HG02852 (cell line): ENCODE results near the gene ENTPD7.
"Not testable (repeated sequence)": the region's sequence is repeated elsewhere in the genome, so short reads cannot be mapped to it uniquely, and the experiment has no call there.

Experiments used
- ATAC-seq: cut with Tn5 transposase; IDR thresholded peaks from one replicate; pipeline ENCODE4 v1.9.1; 2021; ENCODE audit warnings: mild to moderate bottlenecking, moderate library complexity; ENCODE audit not compliant: unreplicated experiment

ENTPD7 gene

GRCh38 chr10:99659031-99659867 lies at the start of gene ENTPD7:
ENTPD7 (plus strand) TSS chr10:99659509; CDS start chr10:99659957, 448 bp downstream.
- ATAC-seq: peak; percentile 99

- no peak for ATAC-seq
Observed at GRCh38 chr10:99610221-99610620, 49.1 kb upstream of the ENTPD7 start.

- ATAC-seq: no peak
Observed at GRCh38 chr10:99611326-99611725, 48.0 kb upstream of the ENTPD7 start.

- ATAC-seq: peak; percentile 71
Observed at GRCh38 chr10:99612167-99612831, 47.0 kb upstream of the ENTPD7 start.

- no peak for ATAC-seq
Observed at GRCh38 chr10:99615426-99615825, 43.9 kb upstream of the ENTPD7 start.

- ATAC-seq: no peak
Observed at GRCh38 chr10:99617696-99618095, 41.6 kb upstream of the ENTPD7 start.

- no peak for ATAC-seq
Observed at GRCh38 chr10:99619090-99619800, 40.1 kb upstream of the ENTPD7 start.

GRCh38 chr10:99619851-99620710 lies 39.2 kb upstream of the ENTPD7 start, which contains the start of gene SLC25A28:
SLC25A28 (minus strand) TSS chr10:99620439; CDS start chr10:99620335, 104 bp downstream.
- ATAC-seq: peak; percentile 78

GRCh38 chr10:99620711-99621453 lies 38.4 kb upstream of the ENTPD7 start:
- peak; percentile 83 for ATAC-seq

- no peak for ATAC-seq
Observed at GRCh38 chr10:99621454-99622251, 37.7 kb upstream of the ENTPD7 start.

- no peak for ATAC-seq
Observed at GRCh38 chr10:99623919-99624318, 35.4 kb upstream of the ENTPD7 start.

- not testable (repeated sequence) for ATAC-seq
Observed at GRCh38 chr10:99625124-99625523, 34.2 kb upstream of the ENTPD7 start.

GRCh38 chr10:99628923-99629624 lies 30.2 kb upstream of the ENTPD7 start:
- no peak for ATAC-seq

GRCh38 chr10:99629625-99629978 lies 29.7 kb upstream of the ENTPD7 start:
- peak; percentile 76 for ATAC-seq

- no peak for ATAC-seq
Observed at GRCh38 chr10:99630433-99630832, 28.9 kb upstream of the ENTPD7 start.

GRCh38 chr10:99630991-99631390 lies 28.3 kb upstream of the ENTPD7 start:
- no peak for ATAC-seq

GRCh38 chr10:99631496-99631895 lies 27.8 kb upstream of the ENTPD7 start:
- no peak for ATAC-seq

GRCh38 chr10:99633832-99634231 lies 25.5 kb upstream of the ENTPD7 start:
- no peak for ATAC-seq
